HL-60 (cell line): ENCODE results near the gene MAP10.

Experiments
- GABPA ChIP-seq: IDR thresholded peaks from 2 replicates; pipeline ENCODE4 v1.6.1; 2012; ENCODE audit warnings: low read depth
- POLR2AphosphoS5 ChIP-seq: IDR thresholded peaks from 2 replicates; pipeline ENCODE4 v1.6.1; 2012; ENCODE audit warnings: low read depth
- TF ChIP-seq, protein P1 (sequence below): IDR thresholded peaks from one replicate; pipeline ENCODE4 v1.5.1; 2011; ENCODE audit warnings: low read length, control low read depth, inconsistent platforms; ENCODE audit not compliant: insufficient read depth
- TF ChIP-seq, protein P2 (sequence below): IDR thresholded peaks from 2 replicates; pipeline ENCODE4 v1.6.1; 2012; ENCODE audit warnings: low read depth; ENCODE audit not compliant: insufficient replicate concordance

DNA sequence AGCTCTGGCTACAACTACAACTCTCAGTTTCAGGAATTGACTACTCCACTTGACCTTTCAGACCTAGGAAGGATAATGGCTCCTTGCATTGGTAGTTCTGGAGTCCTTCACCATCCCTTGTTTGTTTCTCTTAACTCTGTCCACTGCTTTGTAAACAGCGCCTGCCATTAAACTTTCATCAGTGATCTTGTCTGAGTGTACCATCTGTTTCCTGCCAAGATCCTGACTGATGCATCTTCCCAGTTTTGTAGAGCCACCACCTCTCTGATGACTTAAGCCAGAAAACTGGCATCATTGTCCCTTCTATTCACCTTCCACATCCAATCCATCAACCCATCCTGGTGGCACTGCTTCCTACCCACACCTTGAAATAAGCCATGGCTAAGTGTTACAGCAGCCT lies 15.2 kb downstream of the MAP10 start:
- TF ChIP-seq, protein P1, sequence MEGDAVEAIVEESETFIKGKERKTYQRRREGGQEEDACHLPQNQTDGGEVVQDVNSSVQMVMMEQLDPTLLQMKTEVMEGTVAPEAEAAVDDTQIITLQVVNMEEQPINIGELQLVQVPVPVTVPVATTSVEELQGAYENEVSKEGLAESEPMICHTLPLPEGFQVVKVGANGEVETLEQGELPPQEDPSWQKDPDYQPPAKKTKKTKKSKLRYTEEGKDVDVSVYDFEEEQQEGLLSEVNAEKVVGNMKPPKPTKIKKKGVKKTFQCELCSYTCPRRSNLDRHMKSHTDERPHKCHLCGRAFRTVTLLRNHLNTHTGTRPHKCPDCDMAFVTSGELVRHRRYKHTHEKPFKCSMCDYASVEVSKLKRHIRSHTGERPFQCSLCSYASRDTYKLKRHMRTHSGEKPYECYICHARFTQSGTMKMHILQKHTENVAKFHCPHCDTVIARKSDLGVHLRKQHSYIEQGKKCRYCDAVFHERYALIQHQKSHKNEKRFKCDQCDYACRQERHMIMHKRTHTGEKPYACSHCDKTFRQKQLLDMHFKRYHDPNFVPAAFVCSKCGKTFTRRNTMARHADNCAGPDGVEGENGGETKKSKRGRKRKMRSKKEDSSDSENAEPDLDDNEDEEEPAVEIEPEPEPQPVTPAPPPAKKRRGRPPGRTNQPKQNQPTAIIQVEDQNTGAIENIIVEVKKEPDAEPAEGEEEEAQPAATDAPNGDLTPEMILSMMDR, result no peak
- TF ChIP-seq, protein P2, sequence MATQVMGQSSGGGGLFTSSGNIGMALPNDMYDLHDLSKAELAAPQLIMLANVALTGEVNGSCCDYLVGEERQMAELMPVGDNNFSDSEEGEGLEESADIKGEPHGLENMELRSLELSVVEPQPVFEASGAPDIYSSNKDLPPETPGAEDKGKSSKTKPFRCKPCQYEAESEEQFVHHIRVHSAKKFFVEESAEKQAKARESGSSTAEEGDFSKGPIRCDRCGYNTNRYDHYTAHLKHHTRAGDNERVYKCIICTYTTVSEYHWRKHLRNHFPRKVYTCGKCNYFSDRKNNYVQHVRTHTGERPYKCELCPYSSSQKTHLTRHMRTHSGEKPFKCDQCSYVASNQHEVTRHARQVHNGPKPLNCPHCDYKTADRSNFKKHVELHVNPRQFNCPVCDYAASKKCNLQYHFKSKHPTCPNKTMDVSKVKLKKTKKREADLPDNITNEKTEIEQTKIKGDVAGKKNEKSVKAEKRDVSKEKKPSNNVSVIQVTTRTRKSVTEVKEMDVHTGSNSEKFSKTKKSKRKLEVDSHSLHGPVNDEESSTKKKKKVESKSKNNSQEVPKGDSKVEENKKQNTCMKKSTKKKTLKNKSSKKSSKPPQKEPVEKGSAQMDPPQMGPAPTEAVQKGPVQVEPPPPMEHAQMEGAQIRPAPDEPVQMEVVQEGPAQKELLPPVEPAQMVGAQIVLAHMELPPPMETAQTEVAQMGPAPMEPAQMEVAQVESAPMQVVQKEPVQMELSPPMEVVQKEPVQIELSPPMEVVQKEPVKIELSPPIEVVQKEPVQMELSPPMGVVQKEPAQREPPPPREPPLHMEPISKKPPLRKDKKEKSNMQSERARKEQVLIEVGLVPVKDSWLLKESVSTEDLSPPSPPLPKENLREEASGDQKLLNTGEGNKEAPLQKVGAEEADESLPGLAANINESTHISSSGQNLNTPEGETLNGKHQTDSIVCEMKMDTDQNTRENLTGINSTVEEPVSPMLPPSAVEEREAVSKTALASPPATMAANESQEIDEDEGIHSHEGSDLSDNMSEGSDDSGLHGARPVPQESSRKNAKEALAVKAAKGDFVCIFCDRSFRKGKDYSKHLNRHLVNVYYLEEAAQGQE, result no peak
- TF ChIP-seq POLR2AphosphoS5 (no peak), GABPA (no peak)
